Sigmoid colon (tissue), 7 donors: ENCODE data around the gene TROAP. TPM values are rescaled to one million over a fixed set of nuclear protein-coding genes. Genes with fewer than 3 reads are reported as not detected.
A peak's percentile ranks its signal among the peaks of the same experiment; 100 is the strongest.

Experiments
- DNase-seq: peaks from one replicate; pipeline ENCODE4 v3.0.0-alpha.2; 2019
- H3K27ac ChIP-seq, 4 donors: fragments of 200-600 bp; sonication (generic); one replicate each; pipeline ENCODE4 v1.5.1; 2016 to 2019; ENCODE audit warnings: mild to moderate bottlenecking in 1 of 4
- H3K27me3 ChIP-seq, 3 donors: fragments of 200-600 bp; sonication (generic); one replicate each; pipeline ENCODE4 v1.5.1; 2019; ENCODE audit warnings: mild to moderate bottlenecking in 1 of 3
- H3K36me3 ChIP-seq, 4 donors: fragments of 200-600 bp; sonication (generic); one replicate each; pipeline ENCODE4 v1.5.1; 2016 to 2019
- H3K4me1 ChIP-seq, 4 donors: fragments of 200-600 bp; sonication (generic); one replicate each; pipeline ENCODE4 v1.5.1; 2017 to 2019
- H3K4me3 ChIP-seq, 4 donors: fragments of 200-600 bp; sonication (generic); one replicate each; pipeline ENCODE4 v1.5.1; 2017 to 2019; ENCODE audit warnings: mild to moderate bottlenecking in 2 of 4, moderate library complexity in 1 of 4
- H3K9me3 ChIP-seq, 4 donors: fragments of 200-600 bp in 3 of 4; sonication (generic) in 3 of 4; one replicate each; pipeline versions ENCODE4 v1.5.1 to v1.6.1; 2013 to 2019
- EP300 ChIP-seq, 4 donors: sonication (generic); formaldehyde crosslinking; IDR thresholded peaks; one replicate each; pipeline ENCODE4 v1.6.1; 2017; ENCODE audit warnings: antibody characterized with exemption in 4 of 4
- POLR2A ChIP-seq, 2 donors: fragments of 450-650 bp; IDR thresholded peaks; one replicate each; pipeline ENCODE4 v1.6.1; 2016; ENCODE audit warnings: antibody characterized with exemption in 2 of 2, mild to moderate bottlenecking in 2 of 2, moderate library complexity in 2 of 2
- POLR2AphosphoS5 ChIP-seq, 4 donors: sonication (generic); formaldehyde crosslinking; IDR thresholded peaks; one replicate each; pipeline ENCODE4 v1.6.1; 2017; ENCODE audit warnings: antibody characterized with exemption in 4 of 4
- WGBS, 2 donors: extraction: QIAGEN DNeasy Blood & Tissue Kit; methylation state at CpG; one replicate each; pipeline ENCODE4 v1.1.7; 2013; 5-methylcytosine and 5-hydroxymethylcytosine counted together
- intact Hi-C: fragments of 100-400 bp; cut with DNase I; formaldehyde crosslinking; loops from one replicate; pipeline ENCODE4 v1.15.1; 2023
- polyA plus RNA-seq, 3 donors: library from polyadenylated mRNA; stranded (reverse); fragments of 200-250 nt; gene quantifications; one replicate each; pipeline ENCODE4 v1.2.3, GENCODE V29; 2013
- total RNA-seq, 4 donors: library from RNA; depleted of rRNA; stranded (reverse); fragments of >200 nt; gene quantifications; one replicate each; pipeline ENCODE4 v1.1.0, GENCODE V29; 2016
- TF ChIP-seq, protein P1 (sequence below), 4 experiments: fragments of 450-650 bp in 3 of 4; fragments of 200-600 bp in 1 of 4; IDR thresholded peaks; one replicate each; pipeline ENCODE4 v1.5.1; 2016 to 2019; ENCODE audit warnings: antibody characterized with exemption in 4 of 4, mild to moderate bottlenecking in 3 of 4, moderate library complexity in 2 of 4
- donor health status: healthy with polysubstance abuse.
- donor health status: Bipolar disorder and iron deficiency.
- donor health status: healthy.

The TROAP gene
- total and polyA plus RNA-seq, 7 donors: 0.36 to 25.7 (median 4.9) TPM; not detected in 3

- peaks cover 46 to 63% (median 49%) of the 10 kb centered on the region in 3 donors for H3K27me3 ChIP-seq
- no peak for TF ChIP-seq POLR2AphosphoS5 (IDR thresholded peaks at IDR 0.05)
- no peak for TF ChIP-seq POLR2A (IDR thresholded peaks at IDR 0.05)
- TF ChIP-seq, protein P1, sequence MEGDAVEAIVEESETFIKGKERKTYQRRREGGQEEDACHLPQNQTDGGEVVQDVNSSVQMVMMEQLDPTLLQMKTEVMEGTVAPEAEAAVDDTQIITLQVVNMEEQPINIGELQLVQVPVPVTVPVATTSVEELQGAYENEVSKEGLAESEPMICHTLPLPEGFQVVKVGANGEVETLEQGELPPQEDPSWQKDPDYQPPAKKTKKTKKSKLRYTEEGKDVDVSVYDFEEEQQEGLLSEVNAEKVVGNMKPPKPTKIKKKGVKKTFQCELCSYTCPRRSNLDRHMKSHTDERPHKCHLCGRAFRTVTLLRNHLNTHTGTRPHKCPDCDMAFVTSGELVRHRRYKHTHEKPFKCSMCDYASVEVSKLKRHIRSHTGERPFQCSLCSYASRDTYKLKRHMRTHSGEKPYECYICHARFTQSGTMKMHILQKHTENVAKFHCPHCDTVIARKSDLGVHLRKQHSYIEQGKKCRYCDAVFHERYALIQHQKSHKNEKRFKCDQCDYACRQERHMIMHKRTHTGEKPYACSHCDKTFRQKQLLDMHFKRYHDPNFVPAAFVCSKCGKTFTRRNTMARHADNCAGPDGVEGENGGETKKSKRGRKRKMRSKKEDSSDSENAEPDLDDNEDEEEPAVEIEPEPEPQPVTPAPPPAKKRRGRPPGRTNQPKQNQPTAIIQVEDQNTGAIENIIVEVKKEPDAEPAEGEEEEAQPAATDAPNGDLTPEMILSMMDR (IDR thresholded peaks at IDR 0.05): no peak
- intact Hi-C loops: no loop called here
- 4 to 7% methylated on average over 82 of the region's 82 CpGs for WGBS, 2 donors
- peak within 1 kb of the TSS in 1 of 4 donors; percentile 11 for H3K4me3 ChIP-seq
- no peaks in the 10 kb centered on the region for H3K36me3 ChIP-seq
- H3K9me3 ChIP-seq: no peaks in the 10 kb centered on the region
- DNase-seq: peak; percentile 58
- H3K27ac ChIP-seq: no peak within 1 kb of the TSS
- H3K4me1 ChIP-seq: peaks cover 0 to 31% (median 25%) of the 10 kb centered on the region in 4 donors
Observed at GRCh38 chr12:49295082-49295936, 27.7 kb upstream of the TROAP start, which contains the start of gene PRPH. Gene PRPH (plus strand): TSS chr12:49295147. CDS start chr12:49295201, 54 bp downstream.

DNA sequence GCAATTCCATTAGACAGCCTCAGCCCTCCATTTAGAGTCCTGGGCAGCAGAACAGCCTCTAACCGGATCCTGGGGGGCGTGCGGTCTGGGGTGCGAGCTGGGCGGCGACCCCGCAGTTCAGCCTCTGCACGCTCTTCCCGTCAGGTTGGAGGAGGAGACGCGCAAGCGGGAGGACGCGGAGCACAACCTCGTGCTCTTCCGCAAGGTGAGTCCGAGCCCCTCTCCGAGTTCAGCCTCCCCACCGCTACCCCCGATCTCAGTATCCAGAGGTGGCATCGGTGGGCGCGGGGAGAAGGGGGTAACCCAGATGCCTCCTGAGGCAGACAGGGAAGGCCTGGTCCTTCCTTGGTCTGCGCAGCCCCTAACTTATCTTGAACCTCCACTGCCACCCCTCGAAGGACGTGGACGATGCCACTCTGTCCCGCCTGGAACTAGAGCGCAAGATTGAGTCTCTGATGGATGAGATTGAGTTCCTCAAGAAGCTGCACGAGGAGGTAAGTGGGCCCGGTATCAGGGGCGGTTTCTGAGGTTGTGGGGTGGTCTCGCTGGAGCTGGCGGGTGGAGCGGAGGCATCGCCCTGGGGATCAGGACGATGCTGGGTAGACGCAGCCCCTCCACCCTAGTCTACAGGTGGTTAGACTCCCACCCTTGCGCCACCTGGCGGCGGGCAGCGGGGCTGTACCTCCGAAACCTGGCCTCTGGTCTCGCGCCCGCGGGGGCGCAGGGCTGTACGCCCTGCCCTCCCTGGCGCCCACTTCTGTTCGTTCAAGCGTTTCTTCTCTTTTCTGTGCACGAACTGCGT is 26.8 kb upstream of the TROAP start:
- H3K4me3 ChIP-seq: no peak overlapping the region
- no peak for TF ChIP-seq EP300 (IDR thresholded peaks at IDR 0.05)
- TF ChIP-seq, protein P1 (IDR thresholded peaks at IDR 0.05): peak in 3 of 4 experiments; percentile 22 to 44 (median 31)
- peak; percentile 57 for DNase-seq
- intact Hi-C loops: no loop called here
- peaks cover 0 to 31% (median 25%) of the 10 kb centered on the region in 4 donors for H3K4me1 ChIP-seq
- peaks cover 46 to 72% (median 49%) of the 10 kb centered on the region in 3 donors for H3K27me3 ChIP-seq
- no peaks in the 10 kb centered on the region for H3K9me3 ChIP-seq
- H3K27ac ChIP-seq: no peak overlapping the region
- H3K36me3 ChIP-seq: no peaks in the 10 kb centered on the region
- 19 to 25% methylated on average over 54 of the region's 54 CpGs for WGBS, 2 donors

DNA sequence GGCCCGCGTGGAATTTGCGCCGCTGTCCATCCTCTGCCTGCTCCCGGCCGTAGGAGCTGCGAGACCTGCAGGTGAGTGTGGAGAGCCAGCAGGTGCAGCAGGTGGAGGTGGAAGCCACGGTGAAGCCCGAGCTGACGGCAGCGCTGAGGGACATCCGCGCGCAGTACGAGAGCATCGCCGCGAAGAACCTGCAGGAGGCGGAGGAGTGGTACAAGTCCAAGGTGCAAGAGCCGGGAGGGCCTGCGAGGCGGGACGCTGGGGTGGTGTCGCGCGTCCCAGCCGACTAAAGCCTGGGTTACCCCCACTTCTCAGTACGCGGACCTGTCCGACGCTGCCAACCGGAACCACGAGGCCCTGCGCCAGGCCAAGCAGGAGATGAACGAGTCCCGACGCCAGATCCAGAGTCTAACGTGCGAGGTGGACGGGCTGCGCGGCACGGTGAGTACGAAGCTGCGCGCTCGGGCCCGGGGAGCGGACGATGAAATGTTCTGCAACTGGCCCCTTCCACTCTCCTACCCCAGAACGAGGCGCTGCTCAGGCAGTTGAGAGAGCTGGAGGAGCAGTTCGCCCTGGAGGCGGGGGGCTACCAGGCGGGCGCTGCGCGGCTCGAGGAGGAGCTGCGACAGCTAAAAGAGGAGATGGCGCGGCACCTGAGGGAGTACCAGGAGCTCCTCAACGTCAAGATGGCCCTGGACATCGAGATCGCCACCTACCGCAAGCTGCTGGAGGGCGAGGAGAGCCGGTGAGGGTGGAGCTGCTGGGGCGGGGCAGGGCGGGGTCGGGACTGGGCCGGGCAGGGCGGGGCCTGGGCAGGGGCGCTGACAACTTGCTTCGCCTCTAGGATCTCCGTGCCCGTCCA is 26.0 kb upstream of the TROAP start:
- no peak overlapping the region for H3K27ac ChIP-seq
- no peaks in the 10 kb centered on the region for H3K9me3 ChIP-seq
- H3K4me3 ChIP-seq: peak overlapping the region in 2 of 4 donors; percentile 10 to 11
- 3% methylated on average over 77 of the region's 77 CpGs for WGBS, 2 donors
- intact Hi-C loops: no loop called here
- DNase-seq: peak; percentile 54
- peaks cover 46 to 80% (median 49%) of the 10 kb centered on the region in 3 donors for H3K27me3 ChIP-seq
- no peak for TF ChIP-seq POLR2AphosphoS5 (IDR thresholded peaks at IDR 0.05)
- TF ChIP-seq EP300 (IDR thresholded peaks at IDR 0.05): no peak
- TF ChIP-seq, protein P1 (IDR thresholded peaks at IDR 0.05): peak in 1 of 4 experiments; percentile 7
- TF ChIP-seq POLR2A (IDR thresholded peaks at IDR 0.05): no peak
- peaks cover 0 to 31% (median 25%) of the 10 kb centered on the region in 4 donors for H3K4me1 ChIP-seq
- no peaks in the 10 kb centered on the region for H3K36me3 ChIP-seq

GRCh38 chr12:49297695-49298060 is 25.4 kb upstream of the TROAP start:
- DNase-seq: peak; percentile 32
- intact Hi-C loops: no loop called here
- Histone ChIP-seq H3K4me1 (peaks cover 0 to 31% (median 25%) of the 10 kb centered on the region in 4 donors), H3K27ac (no peak overlapping the region), H3K27me3 (peaks cover 46 to 86% (median 50%) of the 10 kb centered on the region in 3 donors), H3K36me3 (no peaks in the 10 kb centered on the region), H3K9me3 (no peaks in the 10 kb centered on the region), H3K4me3 (peak overlapping the region in 1 of 4 donors; percentile 11)
- TF ChIP-seq, protein P1 (IDR thresholded peaks at IDR 0.05): no peak
- TF ChIP-seq POLR2A (IDR thresholded peaks at IDR 0.05) (no peak), EP300 (IDR thresholded peaks at IDR 0.05) (no peak), POLR2AphosphoS5 (IDR thresholded peaks at IDR 0.05) (no peak)
- 17 to 22% methylated on average over 8 of the region's 8 CpGs for WGBS, 2 donors
